ENCODE data around the gene LCN1.
A peak's percentile ranks its signal among the peaks of the same experiment; 100 is the strongest.

LCN1 gene

DNA sequence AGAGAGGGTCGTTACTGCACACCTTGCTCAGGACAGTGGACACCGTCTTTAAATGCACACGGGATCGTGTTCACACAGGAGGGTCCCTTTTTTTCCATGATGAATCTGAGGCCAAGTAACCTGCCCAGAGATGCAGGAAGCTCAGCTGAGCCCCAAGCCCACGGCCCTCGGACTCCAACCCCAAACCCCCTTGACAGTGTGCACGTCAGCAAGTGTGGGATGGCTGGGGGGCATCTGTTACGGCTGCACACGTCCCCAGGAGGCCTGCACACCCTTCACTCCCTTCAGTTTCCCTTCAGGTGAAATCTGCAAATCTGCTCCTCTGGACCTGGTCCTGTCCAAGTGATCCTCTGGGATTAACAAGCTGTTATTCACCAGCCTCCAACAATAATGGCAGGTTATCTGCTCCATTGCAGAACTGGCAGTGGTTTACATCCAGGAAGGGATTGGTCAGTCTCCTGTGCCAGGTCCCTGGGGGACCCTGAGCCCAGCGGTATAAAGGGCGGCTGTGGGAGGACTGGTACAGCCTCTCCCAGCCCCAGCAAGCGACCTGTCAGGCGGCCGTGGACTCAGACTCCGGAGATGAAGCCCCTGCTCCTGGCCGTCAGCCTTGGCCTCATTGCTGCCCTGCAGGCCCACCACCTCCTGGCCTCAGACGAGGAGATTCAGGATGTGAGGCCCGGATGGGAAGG, at the start of gene LCN1:
Gene LCN1, plus strand, starts transcription at position 525 of the 692 bp plus-strand sequence. Its CDS starts 58 bp downstream, at position 583.
- peak; percentile 33 for DNase-seq

GRCh38 chr9:135471791-135472640, 49.2 kb upstream of the LCN1 start:
- DNase-seq = no peak

DNA sequence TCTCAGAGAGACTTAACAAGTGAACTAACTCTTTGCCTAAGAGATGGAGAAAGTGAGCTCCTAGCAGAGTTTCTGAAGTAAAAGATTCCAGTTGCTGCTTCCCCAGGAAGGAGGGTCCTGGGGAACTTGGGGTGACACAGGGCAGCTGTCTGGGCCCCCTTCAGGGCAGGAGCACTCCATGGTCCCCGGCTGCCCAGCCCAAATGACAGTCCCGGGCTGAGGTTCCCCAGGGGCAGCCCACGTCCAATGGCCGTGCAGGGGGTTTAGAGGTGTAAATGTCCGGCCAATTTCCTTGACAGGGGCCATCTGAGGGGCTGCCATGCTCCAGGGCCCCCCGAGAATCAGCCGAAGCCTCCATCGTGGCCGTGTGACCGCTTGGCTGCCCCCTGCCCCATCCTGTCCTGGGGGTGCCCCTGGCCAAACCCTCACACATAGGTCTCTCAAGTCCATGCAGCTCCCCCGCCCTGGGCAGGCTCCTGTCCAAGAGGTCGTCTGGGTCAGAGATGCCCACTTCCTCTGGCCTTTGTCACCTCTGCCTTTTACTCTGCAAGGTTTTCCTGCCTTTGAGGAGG, 47.2 kb upstream of the LCN1 start:
- no peak for DNase-seq

GRCh38 chr9:135474915-135475314, 46.3 kb upstream of the LCN1 start:
- peak; percentile 72 for DNase-seq

GRCh38 chr9:135476561-135477355, 44.5 kb upstream of the LCN1 start:
- DNase-seq = no peak

- no peak for DNase-seq
Observed at GRCh38 chr9:135478191-135478590, 43.0 kb upstream of the LCN1 start.

DNA sequence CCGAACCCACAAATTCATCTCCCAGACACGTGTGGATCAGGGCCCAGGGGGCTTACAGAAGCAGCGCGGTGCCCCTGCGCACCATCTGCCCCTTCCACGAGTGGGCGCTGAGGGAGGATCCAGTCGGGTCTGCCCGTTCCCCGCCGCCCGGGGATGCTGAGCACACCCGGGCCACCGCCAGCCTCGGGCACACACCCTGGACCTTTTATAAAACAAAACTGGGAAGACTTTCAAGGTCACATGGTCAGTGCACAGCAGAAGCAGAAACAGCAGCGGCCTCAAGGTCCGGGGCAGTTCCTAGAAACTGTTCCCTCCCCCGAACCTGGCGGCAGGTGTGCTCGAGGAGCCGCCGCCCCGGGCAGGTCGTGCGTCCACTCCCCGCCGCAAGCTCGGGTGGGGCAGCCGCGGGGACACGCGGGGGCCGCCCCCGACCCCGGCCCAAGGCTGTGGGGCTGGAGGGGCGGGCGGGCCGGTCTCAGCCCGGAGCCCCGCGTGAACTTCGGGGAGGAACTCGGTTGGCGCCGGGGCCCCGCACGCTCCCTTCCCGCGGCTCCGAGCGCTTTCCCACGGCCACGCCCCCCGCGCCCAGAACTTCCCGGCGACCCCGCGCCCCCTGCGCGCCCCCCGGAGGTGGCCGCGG, 42.3 kb upstream of the LCN1 start:
- DNase-seq = no peak

DNA sequence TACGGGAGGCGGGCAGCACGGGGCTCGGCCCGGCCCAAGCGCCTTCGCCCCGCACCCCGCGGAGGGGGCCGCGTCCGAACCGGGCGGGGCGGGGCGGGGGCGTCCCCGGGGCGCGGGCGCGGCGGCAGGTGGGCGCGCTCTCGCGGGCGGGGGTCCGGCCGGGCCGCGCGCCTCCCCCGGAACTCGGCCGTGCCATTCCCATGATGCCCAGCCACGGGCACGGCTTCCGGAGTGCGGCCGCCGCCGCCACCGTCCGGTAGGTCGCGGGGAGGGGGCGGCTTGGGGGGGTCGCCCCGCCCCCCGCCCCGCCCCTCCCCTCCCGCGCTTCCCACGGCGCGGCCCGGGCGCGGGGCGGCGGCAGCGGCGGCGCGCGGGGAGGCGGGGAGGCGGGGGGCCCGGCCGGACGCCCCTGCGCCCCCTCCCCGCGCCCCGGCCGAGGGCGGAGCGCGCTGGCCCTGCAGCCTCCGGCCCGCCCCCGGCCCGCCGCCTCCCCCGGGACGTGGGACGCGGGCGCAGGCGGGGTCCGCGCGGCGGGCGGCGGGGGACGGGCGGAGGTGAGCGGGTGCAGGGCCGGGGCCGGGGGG, 41.7 kb upstream of the LCN1 start, which contains the start of gene PPP1R26:
Gene PPP1R26, plus strand, starts transcription at position 314 of the 584 bp plus-strand sequence. CDS start 4,729 bp downstream, outside the sequence.
- no peak for DNase-seq

DNA sequence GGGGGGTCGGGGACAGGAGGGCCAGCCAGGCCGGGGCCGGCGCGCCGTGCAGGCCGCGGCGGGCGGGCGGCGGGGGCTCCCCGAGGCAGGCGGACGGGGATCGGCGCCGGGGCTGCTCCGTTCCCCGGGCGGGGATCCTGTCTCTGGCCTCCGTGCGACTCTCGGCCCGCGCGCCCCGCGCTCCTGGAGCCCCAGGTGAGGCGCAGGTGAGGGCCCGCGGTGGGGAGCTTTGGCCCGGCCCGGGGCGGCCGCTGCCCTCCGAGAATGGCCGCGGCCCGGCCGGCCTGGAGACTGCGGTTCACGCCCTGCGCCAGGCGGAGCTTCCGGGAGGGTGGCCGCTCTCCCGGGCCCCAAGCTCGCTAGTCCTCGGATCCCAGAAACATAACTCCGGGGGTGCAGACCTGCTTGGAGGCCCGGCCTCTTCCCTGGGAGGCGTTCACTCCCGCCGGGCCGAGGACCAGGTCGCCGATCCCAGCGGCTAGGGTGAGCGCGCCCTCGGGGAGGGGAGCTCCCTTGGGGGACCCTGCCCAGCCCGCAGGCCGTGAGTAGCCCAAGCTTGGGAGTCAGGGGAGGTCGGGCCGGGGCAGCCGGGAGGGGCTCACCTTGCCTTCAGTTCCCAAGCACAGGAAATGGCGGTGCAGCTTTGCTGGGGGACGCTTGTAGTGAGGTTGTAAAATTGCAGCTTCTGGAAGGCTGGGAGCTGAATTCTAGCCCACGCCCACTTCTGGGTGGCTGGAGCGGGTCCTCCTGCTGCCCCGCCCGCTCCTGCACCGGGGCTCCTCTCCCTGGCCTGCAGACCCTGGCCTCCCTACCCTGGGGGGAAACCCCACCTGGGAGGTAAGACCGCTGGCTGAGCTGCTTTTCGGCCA, 40.9 kb upstream of the LCN1 start:
- DNase-seq = no peak

DNA sequence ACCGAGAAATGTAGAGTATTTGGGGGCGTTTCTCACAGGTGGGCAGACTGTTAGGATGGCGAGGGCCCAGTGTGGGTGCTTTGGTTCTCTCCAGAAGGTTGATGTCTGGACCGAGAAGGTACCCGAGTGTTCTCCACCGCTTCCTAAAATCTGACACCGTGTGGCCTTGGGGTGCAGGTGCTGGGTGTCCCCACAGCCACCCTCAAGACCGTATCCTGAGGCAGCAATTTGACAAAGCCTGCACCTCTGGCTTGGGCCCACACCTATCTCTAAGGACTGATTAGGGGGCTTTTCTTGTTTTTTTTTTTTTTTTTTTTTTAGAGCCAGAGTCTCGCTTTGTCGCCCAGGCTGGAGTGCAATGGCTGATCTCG, 40.3 kb upstream of the LCN1 start:
- no peak for DNase-seq

GRCh38 chr9:135482015-135482754, 39.1 kb upstream of the LCN1 start:
- DNase-seq = no peak

GRCh38 chr9:135484460-135485277, 36.6 kb upstream of the LCN1 start:
- no peak for DNase-seq

DNA sequence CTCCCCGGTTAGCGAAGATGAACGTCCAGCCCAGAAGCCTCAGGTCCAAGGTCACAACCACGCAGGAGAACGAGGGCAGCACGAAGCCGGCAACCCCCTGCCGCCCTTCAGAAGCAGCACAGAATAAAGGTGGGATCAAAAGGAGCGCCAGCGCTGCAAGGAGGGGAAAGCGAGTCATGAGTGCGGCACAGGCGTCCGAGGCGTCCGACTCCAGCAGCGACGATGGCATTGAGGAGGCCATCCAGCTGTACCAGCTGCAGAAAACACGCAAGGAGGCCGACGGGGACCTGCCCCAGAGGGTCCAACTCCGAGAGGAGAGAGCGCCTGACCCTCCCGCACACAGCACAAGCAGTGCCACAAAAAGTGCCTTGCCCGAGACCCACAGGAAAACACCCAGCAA, 35.9 kb upstream of the LCN1 start:
- no peak for DNase-seq

GRCh38 chr9:135485832-135486231, 35.4 kb upstream of the LCN1 start:
- no peak for DNase-seq

DNA sequence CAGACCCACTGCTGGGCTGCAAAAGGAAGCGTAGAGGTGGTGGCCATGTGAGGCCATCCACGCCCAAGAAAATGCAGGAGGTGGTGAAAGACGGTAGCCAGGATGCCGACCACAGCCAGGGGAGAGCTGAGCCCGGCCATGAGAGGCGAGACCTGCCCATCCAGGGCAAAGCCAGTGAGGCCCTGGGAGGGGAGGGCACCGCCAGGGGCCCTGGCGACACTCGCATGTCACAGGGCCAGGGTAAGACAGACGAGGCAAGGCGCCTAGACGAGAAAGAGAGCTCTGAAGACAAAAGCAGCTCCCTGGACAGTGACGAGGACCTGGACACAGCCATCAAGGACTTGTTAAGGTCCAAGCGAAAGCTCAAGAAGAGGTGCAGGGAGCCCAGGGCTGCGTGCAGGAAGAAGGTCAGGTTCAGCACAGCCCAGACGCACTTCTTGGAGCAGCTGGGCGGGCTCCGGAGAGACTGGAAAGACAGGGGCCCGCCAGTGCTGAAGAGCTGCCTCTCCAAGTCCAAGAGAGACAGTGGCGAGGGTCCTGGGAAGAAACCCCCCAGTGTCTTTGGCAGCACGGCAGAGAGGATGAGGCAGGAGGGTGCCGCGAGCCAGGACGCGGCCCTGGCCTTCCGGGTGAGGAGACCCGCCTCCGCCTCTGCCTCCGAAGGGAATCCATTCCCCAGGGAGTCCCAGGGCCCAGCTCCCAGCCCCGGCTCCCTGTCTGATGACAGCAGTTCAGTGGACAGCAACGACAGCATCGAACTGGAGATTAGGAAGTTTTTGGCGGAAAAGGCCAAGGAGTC, 34.8 kb upstream of the LCN1 start:
- DNase-seq = no peak

- no peak for DNase-seq
Observed at GRCh38 chr9:135487281-135488012, 33.8 kb upstream of the LCN1 start.

- DNase-seq = no peak
Observed at GRCh38 chr9:135488013-135488330, 33.3 kb upstream of the LCN1 start.

GRCh38 chr9:135488527-135488926, 32.7 kb upstream of the LCN1 start:
- no peak for DNase-seq
